Left kidney (tissue), 2 donors: ENCODE data around the gene S100A5. TPM values are rescaled to one million over a fixed set of nuclear protein-coding genes. Genes with fewer than 3 reads are reported as not detected.
A peak's percentile ranks its signal among the peaks of the same experiment; 100 is the strongest.
"Not testable (repeated sequence)": the region's sequence is repeated elsewhere in the genome, so short reads cannot be mapped to it uniquely, and the experiment has no call there.

Source experiments
- DNase-seq: peaks from one replicate; pipeline ENCODE4 v3.0.0-alpha.2; 2013
- polyA plus RNA-seq: library from polyadenylated mRNA; unstranded; fragments of 120-200 nt; gene quantifications from one replicate; pipeline ENCODE4 v1.2.1, GENCODE V29; 2013; ENCODE audit not compliant: insufficient read length

S100A5 gene
- polyA plus RNA-seq, 1 donor: 1.3 TPM

DNA sequence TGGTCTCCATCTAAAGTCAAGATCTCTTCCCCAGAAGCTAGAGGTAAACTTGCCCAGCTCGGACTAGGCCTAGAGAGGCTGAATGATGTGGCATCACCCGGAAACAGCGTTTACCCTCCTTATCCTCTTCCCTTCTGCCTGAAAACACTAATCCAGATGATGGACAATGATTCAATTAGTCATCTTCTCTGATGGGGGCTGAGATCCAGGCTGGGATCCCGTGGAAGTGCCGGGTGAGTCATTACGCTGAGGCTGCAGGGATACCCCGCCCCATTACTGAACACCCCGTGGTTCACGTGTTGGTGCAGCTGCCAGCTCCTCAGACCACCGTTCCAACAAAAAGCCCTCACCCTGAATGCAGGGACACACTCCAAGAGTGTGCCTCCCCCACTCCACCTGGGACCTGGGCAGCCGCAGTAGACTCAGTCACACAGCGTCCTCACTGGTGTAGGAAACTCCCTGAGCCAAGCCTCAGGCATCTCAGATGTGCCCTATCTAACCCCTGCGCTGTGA lies 7.0 kb downstream of the S100A5 start:
- no peak for DNase-seq

DNA sequence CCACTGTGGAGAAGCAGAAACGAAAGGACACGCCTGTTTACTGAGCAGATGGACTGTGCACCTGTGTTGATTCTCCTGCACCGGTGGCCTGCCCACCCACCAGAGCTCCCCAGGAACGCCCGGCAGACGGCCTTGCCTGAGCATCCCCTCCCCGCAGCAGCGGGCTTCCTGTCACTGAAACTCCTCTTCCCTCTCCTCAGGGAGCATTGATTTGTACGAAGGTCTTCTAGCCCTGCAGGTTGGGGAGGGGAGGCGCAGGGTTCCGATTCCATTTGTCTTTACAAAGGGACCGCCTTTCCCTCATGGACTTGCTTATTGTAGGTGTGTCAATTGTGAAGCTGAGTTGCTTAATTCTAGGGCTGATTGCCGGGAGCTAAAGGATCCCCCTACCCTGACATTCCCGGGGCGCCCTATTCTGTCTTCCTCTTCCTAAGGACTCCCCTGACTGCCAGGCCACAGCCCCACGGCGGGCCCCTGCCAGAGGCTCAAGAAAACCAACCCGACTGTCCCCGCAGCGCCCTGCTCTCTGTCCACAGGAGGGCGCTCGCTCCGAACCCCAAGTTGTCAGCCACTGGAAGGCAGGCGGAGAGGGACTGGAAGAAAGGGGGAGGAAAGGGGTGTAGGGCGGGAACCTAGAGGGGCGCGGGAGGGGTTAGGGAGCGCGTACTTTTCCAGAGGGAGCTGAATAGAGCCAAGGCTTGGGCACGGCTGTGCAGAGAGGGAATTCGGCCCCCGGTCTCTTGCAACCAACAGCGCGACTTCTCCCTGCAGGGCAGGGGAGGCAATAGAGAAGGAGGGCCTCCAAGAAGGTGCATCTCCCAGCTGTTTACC lies 7.8 kb downstream of the S100A5 start:
- DNase-seq: peak; percentile 86

DNA sequence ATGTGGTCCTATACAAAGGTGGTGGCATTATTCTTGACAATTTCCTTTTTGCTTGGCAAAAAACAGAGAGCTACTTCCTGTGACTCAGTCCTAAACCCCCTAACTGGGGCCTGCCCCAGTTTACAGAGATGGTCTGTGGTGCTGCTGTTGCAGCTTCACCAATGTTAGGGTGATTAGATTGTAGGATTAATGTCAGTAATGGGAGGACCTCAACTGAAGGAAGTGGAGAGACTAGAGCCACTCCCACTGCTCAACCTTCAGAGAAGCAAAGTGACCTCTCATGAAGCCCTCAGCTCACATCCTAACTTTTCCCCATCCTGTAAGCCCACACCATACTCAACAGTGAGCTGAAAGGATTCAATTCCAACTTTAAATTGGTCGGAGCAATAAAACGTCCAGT lies 8.6 kb downstream of the S100A5 start:
- DNase-seq: no peak

GRCh38 chr1:153531638-153532037 lies 9.1 kb downstream of the S100A5 start:
- DNase-seq: no peak

DNA sequence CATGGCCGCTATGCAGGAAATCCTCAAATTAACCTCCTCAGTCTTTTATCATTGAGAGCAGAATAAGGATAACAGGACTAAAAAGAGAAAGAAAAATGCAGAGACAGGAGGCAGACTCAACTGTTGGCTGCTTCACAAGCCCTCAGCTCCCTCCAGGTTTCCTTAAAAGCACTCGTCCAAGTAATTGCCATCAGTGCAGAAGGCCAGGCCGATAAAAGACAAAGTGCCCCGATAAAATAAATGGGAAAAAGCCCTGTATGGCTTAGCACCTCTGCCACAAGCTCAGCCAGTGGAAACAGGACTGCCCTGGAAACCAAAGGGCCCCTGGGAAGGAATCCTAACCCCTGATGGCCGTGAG lies 13.1 kb downstream of the S100A5 start:
- DNase-seq: no peak

DNA sequence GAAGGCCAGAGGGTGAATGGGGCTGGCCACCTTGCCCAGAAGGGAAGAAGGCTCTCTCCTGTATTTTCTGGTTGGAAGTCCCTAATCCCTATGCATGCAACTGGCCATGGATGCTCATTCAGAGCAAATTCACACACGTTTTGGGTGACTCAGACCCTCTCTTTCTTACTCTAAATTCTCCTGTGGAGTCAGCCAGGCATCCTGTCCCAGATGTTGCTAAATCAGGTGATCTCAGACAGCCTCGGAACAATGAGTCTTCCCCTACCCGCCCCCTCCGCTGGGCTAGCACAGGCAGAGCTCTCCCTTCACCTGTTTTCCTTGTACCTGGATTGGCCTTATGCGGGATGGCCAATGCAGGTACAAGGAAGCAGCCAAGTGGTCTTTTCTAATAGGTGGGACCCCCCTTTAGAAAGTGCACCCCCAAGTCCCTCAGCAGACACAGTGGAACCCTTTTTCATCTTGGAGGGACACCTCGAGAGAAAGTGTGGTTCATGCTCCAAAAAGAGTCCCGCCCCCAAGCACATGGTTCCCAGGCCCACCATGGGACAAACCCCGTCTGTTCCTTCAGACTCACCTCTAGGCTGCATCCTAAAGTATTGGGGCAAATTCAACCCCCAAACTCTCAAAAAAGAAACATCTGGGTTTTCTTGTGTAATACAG lies 13.6 kb downstream of the S100A5 start:
- no peak for DNase-seq

DNA sequence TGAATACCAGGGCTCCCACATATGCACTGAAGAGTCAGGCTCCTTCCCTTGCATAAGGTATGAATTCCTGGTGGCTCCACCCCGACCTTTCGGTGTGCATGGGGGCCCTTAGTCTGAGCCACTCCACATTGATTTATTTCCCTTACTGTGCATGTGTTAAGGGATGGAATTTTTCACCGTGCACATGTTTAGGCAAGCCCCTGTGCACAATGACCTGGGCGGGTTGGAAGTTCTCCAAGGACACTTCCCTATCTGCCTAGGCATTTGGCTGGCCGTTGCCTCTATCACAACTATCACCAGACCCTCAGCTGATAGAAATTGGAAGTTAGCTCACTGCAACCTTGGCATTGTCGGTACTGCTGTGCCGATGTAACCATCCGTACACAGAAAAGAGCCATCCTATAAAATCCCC lies 14.6 kb downstream of the S100A5 start:
- no peak for DNase-seq

GRCh38 chr1:153525088-153525728 lies 15.5 kb downstream of the S100A5 start:
- no peak for DNase-seq

DNA sequence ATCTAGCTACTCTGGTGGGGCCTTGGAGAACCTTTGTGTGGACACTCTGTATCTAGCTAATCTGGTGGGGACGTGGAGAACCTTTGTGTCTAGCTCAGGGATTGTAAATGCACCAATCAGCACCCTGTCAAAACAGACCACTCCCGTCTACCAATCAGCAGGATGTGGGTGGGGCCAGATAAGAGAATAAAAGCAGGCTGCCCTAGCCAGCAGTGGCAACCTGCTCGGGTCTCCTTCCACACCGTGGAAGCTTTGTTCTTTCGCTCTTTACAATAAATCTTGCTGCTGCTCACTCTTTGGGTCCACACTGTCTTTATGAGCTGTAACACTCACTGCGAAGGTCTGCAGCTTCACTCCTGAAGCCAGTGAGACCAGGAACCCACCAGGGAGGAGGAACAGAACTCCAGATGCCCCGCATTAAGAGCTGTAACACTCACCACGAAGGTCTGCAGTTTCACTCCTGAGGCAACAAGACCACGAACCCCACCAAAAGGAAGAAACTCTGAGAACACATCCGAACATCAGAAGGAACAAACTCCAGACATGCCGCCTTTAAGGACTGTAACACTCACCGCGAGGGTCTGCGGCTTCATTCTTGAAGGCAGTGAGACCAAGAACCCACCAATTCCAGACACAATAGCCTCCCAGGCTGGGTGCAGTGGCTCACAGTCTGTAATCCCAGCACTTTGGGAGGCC lies 18.2 kb downstream of the S100A5 start:
- not testable (repeated sequence) for DNase-seq

DNA sequence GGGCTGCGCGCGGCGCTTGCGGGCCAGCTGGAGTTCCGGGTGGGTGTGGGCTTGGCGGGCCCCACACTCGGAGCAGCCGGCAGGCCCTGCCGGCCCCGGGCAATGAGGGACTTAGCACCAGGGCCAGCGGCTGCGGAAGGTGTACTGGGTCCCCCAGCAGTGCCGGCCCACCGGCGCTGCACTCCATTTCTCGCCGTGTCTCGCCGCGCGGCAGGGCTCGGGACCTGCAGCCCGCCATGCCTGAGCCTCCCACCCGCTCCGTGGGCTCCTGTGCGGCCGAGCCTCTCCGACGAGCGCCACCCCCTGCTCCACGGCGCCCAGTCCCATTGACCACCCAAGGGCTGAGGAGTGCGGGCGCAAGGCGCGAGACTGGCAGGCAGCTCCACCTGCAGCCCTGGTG lies 18.9 kb downstream of the S100A5 start:
- not testable (repeated sequence) for DNase-seq

GRCh38 chr1:153520818-153521476 lies 19.8 kb downstream of the S100A5 start:
- no peak for DNase-seq

DNA sequence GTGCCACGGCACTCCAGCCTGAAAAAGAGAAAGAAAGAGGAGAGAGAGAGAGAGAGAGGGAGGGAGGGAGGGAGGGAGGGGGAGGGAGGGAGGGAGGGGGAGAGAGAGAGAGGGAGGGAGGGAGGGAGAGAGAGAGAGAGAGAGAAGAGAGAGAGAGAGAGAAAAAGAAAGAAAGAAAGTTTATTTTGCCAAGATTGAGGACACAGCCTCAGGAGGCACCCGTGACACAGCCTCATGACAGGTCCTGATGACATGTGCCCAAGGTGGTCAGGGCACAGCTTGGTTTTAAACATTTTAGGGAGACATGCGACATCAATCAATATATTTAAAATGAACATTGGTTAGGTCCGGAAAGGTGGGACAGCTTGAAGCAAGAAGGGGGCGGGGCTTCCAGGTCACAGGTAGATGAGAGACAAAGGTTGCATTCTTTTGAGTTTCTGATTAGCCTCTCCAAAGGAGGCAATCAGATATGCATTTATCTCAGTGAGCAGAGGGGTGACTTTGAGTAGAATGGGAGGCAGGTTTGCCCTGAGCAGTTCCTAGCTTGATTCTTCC lies 20.5 kb downstream of the S100A5 start:
- not testable (repeated sequence) for DNase-seq

DNA sequence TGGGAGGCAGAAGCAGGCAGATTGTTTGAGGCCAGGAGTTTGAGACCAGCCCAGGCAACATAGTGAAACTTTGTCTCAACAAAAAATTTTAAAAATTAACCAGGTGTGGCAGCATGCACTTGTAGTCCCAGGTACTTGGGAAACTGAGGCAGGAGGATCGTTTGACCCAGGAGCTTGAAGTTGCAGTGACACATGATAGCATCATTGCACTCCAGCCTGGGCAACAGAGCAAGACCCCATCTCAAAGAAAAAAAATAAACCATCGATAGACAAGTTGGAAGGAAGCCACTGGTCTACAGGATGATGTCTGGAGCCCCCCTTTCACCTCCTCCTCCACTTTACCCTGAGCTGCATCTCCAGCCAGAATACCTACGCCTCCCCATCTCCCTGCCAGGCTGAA lies 21.5 kb downstream of the S100A5 start:
- DNase-seq: no peak

DNA sequence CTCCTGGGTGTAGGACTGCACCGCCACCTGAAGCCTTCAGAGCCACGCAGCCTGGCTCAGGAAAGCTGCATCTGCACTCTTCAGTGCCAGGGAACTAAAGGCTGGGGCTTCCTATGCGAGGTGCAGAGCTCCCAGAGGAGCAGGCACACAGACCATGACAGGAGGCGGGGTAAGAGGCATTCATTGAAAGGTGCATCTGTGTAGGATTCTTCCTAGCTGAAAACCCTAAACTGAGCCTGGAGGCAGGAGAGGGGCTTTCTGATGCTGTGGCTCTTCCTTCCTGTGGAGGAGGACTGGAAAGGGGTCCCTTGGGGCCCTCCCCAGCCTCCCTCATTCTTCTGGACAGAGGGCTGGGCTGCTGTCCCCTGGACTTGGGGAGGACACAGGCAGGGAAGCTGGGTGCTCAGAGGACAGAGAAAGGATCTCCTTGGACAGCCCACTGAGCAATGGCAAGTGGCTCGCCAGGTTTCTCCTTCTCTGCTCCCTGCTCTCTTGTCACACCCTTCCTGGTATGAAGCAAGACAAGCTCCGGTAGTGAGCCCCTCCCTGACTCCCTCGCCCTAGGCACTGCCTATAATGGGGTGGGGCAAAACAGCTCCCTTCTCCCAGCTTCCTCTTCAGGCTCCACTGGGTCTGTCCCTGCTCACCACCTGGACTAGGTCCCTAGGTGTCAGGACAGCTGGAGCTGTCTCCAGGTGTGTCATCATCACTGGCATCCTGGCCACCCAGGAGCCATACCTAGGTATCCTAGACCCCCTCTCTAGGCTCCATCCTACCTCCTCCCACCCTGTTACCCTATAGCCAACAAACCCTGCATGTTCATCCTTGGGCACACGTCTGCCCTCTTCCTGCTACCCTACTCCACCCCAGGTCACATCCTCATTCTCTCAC lies 25.0 kb downstream of the S100A5 start:
- no peak for DNase-seq

DNA sequence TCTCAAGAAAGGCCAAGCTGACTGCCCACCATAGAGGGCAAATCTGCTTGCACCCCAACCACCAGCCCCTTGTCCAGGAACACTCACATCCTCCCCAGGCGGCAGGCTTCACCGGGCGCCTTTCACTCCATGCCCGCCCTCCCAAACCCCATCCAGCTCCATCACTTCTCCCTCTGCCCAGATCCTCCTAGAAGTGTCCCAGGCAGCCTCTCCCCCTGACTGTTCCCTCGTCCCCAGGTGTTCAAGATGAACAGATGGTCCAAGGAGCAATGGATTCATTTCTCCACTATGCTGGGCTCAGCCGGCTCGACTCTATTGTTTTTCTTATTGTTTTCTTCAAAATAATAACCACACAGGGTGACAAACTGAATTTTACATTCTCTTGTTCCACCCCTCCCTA lies 27.1 kb downstream of the S100A5 start:
- no peak for DNase-seq

- no peak for DNase-seq
Measured at GRCh38 chr1:153513023-153513422, 27.7 kb downstream of the S100A5 start.

DNA sequence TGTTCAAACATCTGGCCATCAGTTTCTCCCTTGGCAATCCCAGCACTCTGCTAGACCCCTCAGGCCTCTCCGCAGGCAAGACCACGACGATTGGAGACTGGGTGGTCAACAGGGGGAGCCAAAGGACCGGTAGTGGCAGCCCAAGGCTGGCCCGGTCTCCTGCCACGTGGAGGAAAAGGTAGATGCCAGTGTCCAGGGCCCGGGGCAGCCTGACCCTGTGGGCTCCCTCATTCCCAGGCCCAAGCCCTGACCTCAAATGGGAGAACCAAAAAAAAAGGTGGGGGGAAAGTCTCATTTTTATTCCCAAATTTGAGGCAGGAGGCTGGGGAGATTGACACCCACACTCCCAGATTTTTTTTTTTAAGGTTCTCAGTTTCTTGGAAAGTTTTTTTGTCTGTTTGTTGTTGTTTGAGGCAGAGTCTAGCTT lies 29.7 kb downstream of the S100A5 start:
- peak; percentile 76 for DNase-seq

GRCh38 chr1:153509729-153510354 lies 30.9 kb downstream of the S100A5 start:
- DNase-seq: no peak

DNA sequence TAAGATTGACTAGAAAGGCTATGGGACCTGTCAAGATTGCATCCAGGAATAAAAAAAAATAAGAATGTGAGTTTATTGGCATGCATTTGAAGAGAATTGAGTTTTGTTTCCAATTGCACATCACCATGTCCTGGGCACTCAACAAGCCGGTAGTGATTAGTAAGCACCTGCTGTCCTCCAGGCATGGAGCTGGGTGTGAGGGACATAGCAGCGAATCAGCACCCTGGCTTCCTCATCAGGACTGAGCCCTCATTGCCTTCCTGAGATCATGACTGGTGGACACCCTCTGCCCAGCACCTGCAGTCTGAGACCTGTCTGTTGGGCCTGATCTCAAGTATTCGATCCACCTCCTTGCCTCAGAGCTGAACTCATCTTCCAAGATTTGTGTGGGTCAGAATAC lies 31.7 kb downstream of the S100A5 start:
- DNase-seq: no peak
